Medulla oblongata (tissue), 1 donor: ENCODE data around the gene MARK1.

ENCODE experiments used
- DNase-seq: peaks from one replicate; pipeline ENCODE4 v3.0.0-alpha.2; 2015; ENCODE audit errors: extremely low spot score

MARK1 gene

GRCh38 chr1:220527908-220528678, at the start of gene MARK1:
MARK1 (plus strand) TSS chr1:220528136; CDS start chr1:220528823, 687 bp downstream.
- peak; percentile 67 for DNase-seq

- no peak for DNase-seq
These were observed 44.2 kb upstream of the MARK1 start for GRCh38 chr1:220483700-220484099.

- no peak for DNase-seq
These were observed 43.8 kb upstream of the MARK1 start for GRCh38 chr1:220484135-220484534.

- no peak for DNase-seq
These were observed 42.8 kb upstream of the MARK1 start for GRCh38 chr1:220485131-220485530.

GRCh38 chr1:220485791-220486190, 42.1 kb upstream of the MARK1 start:
- DNase-seq = no peak

- no peak for DNase-seq
These were observed 40.6 kb upstream of the MARK1 start for GRCh38 chr1:220487297-220487820.

- no peak for DNase-seq
These were observed 36.0 kb upstream of the MARK1 start for GRCh38 chr1:220491891-220492290.

- DNase-seq = no peak
These were observed 30.6 kb upstream of the MARK1 start for GRCh38 chr1:220497220-220497947.

- DNase-seq = no peak
These were observed 29.7 kb upstream of the MARK1 start for GRCh38 chr1:220498188-220498587.

GRCh38 chr1:220500372-220500771, 27.6 kb upstream of the MARK1 start:
- no peak for DNase-seq

GRCh38 chr1:220504329-220504728, 23.6 kb upstream of the MARK1 start:
- no peak for DNase-seq

- no peak for DNase-seq
These were observed 20.9 kb upstream of the MARK1 start for GRCh38 chr1:220507085-220507484.

- DNase-seq = no peak
These were observed 16.8 kb upstream of the MARK1 start for GRCh38 chr1:220511179-220511578.

- no peak for DNase-seq
These were observed 16.2 kb upstream of the MARK1 start for GRCh38 chr1:220511785-220512184.

GRCh38 chr1:220513834-220514233, 14.1 kb upstream of the MARK1 start:
- DNase-seq = no peak

- DNase-seq = no peak
These were observed 13.7 kb upstream of the MARK1 start for GRCh38 chr1:220514256-220514655.

- no peak for DNase-seq
These were observed 11.8 kb upstream of the MARK1 start for GRCh38 chr1:220516014-220516721.

- DNase-seq = no peak
These were observed 11.3 kb upstream of the MARK1 start for GRCh38 chr1:220516722-220517042.

- no peak for DNase-seq
These were observed 6.2 kb upstream of the MARK1 start for GRCh38 chr1:220521778-220522177.

GRCh38 chr1:220526294-220526693, 1.6 kb upstream of the MARK1 start:
- no peak for DNase-seq

GRCh38 chr1:220527279-220527907, 543 bp upstream of the MARK1 start:
- DNase-seq = peak; percentile 76
